ENCODE data around the gene TFB1M. TPM values are rescaled to one million over a fixed set of nuclear protein-coding genes. Genes with fewer than 3 reads are reported as not detected.
"Not testable (repeated sequence)": the region's sequence is repeated elsewhere in the genome, so short reads cannot be mapped to it uniquely, and the experiment has no call there.

Gene TFB1M
- total RNA-seq, 4 donors from 2014 or later: 6.7 to 20.3 (median 14.9) TPM

DNA sequence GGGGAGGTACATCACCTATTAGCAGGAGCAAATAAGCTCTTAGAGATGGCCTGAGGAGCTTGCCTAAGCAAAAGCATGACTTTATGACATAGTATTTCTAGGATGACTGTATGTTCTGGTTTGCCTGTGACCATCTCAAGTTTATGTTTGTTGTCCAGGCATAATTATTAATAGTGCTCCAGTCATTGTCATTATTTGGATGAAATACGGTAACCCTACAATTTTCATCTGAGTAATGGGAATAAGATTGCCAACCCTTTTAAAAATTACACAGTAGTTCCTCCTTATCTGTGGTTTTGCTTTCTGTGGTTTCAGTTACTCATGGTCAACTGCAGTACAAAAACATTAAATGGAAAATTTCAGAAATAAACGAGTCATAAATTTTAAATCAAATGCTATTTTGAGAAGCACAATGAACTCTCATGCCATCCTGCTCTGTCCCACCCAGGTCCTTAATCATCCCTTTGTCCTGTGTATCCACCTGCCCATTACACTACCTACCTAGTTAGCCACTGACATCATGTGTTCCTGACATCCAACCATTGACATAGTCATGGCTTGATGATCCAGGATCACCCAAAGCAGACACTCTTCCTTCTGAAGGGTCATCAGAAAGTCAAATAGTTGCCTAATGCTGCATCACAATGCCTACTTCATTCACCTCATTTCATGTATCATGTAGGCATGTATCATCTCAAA, 27.0 kb upstream of the TFB1M start:
- Histone ChIP-seq H3K4me3 (no peak overlapping the region), H3K4me1 (no peaks in the 10 kb centered on the region), H3K36me3 (no peaks in the 10 kb centered on the region), H3K27me3 (no peaks in the 10 kb centered on the region), H3K9me3 (peaks cover 4% of the 10 kb centered on the region), H3K27ac (no peak overlapping the region)
- DNase-seq (ENCODE audit: low spot score in 2 of 2): no peak
- TF ChIP-seq POLR2A (IDR thresholded peaks at IDR 0.05) (no peak), POLR2AphosphoS5 (IDR thresholded peaks at IDR 0.05) (no peak)
- TF ChIP-seq, protein P1, sequence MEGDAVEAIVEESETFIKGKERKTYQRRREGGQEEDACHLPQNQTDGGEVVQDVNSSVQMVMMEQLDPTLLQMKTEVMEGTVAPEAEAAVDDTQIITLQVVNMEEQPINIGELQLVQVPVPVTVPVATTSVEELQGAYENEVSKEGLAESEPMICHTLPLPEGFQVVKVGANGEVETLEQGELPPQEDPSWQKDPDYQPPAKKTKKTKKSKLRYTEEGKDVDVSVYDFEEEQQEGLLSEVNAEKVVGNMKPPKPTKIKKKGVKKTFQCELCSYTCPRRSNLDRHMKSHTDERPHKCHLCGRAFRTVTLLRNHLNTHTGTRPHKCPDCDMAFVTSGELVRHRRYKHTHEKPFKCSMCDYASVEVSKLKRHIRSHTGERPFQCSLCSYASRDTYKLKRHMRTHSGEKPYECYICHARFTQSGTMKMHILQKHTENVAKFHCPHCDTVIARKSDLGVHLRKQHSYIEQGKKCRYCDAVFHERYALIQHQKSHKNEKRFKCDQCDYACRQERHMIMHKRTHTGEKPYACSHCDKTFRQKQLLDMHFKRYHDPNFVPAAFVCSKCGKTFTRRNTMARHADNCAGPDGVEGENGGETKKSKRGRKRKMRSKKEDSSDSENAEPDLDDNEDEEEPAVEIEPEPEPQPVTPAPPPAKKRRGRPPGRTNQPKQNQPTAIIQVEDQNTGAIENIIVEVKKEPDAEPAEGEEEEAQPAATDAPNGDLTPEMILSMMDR (IDR thresholded peaks at IDR 0.05): no peak
- WGBS: 82% methylated on average over 2 of the region's 2 CpGs

- H3K27ac ChIP-seq: no peak overlapping the region
- H3K4me1 ChIP-seq: no peaks in the 10 kb centered on the region
- WGBS: 100% methylated on average over 1 of the region's 2 CpGs
- H3K27me3 ChIP-seq: no peaks in the 10 kb centered on the region
- TF ChIP-seq, protein P1 (IDR thresholded peaks at IDR 0.05): no peak
- TF ChIP-seq POLR2AphosphoS5 (IDR thresholded peaks at IDR 0.05): no peak
- no peak for TF ChIP-seq POLR2A (IDR thresholded peaks at IDR 0.05)
- no peak for TF ChIP-seq EP300 (IDR thresholded peaks at IDR 0.05)
- no peaks in the 10 kb centered on the region for H3K36me3 ChIP-seq
- no peak overlapping the region for H3K4me3 ChIP-seq
- no peak for DNase-seq (ENCODE audit: low spot score in 2 of 2)
- H3K9me3 ChIP-seq: peaks cover 4% of the 10 kb centered on the region
Observed at GRCh38 chr6:155340464-155341129, 26.3 kb upstream of the TFB1M start.

DNA sequence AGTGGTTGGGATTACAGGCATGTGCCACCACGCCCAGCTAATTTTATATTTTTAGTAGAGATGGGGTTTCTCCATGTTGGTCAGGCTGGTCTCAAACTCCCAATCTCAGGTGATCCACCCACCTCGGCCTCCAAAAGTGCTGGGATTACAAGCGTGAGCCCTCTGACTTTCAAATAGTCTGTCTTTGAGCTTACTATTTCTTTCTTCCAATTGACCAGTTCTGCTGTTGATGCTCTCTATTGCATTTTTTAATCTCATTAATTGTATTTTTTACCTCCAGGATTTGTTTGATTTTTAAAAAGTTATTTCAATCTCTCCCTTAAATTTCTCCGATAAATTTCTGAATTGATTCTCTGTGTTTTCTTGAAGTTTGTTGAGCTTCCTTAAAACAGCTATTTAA, 25.6 kb upstream of the TFB1M start:
- not testable (repeated sequence) for H3K4me1 ChIP-seq; H3K27ac ChIP-seq; H3K9me3 ChIP-seq; H3K36me3 ChIP-seq; DNase-seq (ENCODE audit: low spot score in 2 of 2); H3K27me3 ChIP-seq; H3K4me3 ChIP-seq
- WGBS: 65% methylated on average over 4 of the region's 4 CpGs

DNA sequence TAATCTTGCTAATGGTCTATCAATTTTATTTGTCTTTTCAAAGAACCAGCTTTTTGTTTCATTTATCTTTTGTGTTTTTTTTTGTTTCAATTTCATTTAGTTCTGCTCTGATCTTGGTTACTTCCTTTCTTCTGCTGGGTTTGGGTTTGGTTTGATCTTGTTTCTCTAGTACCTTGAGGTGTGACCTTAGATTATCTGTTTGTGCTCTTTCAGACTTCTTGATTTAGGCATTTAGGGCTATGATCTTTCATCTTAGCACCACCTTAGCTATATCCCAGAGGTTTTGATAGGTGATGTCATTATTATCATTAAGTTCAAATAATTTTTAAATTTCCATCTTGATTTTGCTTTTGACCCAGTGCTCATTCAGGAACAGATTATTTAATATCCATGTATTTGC, 24.0 kb upstream of the TFB1M start:
- not testable (repeated sequence) for H3K27me3 ChIP-seq; H3K36me3 ChIP-seq; H3K4me1 ChIP-seq; H3K27ac ChIP-seq; H3K9me3 ChIP-seq; H3K4me3 ChIP-seq; DNase-seq (ENCODE audit: low spot score in 2 of 2)

GRCh38 chr6:155335265-155335664, 21.0 kb upstream of the TFB1M start:
- Histone ChIP-seq H3K4me3 (no peak overlapping the region), H3K27me3 (no peaks in the 10 kb centered on the region), H3K9me3 (peaks cover 4% of the 10 kb centered on the region), H3K36me3 (no peaks in the 10 kb centered on the region), H3K27ac (no peak overlapping the region), H3K4me1 (no peaks in the 10 kb centered on the region)
- no peak for DNase-seq (ENCODE audit: low spot score in 2 of 2)
- TF ChIP-seq EP300 (IDR thresholded peaks at IDR 0.05): no peak
- TF ChIP-seq POLR2A (IDR thresholded peaks at IDR 0.05): no peak
- TF ChIP-seq POLR2AphosphoS5 (IDR thresholded peaks at IDR 0.05): no peak
- TF ChIP-seq, protein P1 (IDR thresholded peaks at IDR 0.05): no peak
- WGBS: 96% methylated on average over 1 of the region's 1 CpG

DNA sequence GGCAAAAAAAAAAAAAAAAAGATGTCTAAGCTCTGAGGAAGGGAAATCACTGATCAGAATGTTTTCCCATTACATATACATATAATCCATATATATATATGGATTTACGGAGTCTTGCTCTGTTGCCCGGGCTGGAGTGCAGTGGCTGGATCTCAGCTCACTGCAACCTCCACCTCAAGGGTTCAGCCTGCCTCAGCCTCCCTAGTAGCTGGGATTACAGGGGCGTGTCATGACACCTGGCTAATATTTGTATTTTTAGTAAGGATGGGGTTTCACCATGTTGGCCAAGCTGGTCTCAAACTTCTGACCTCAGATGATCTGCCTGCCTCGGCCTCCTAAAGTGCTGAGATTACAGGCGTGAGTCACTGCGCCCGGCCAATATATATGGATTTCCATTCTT, 19.8 kb upstream of the TFB1M start:
- WGBS: 95% methylated on average over 7 of the region's 7 CpGs
- not testable (repeated sequence) for H3K27ac ChIP-seq; H3K27me3 ChIP-seq; H3K4me1 ChIP-seq; DNase-seq (ENCODE audit: low spot score in 2 of 2); H3K36me3 ChIP-seq; H3K9me3 ChIP-seq; H3K4me3 ChIP-seq

DNA sequence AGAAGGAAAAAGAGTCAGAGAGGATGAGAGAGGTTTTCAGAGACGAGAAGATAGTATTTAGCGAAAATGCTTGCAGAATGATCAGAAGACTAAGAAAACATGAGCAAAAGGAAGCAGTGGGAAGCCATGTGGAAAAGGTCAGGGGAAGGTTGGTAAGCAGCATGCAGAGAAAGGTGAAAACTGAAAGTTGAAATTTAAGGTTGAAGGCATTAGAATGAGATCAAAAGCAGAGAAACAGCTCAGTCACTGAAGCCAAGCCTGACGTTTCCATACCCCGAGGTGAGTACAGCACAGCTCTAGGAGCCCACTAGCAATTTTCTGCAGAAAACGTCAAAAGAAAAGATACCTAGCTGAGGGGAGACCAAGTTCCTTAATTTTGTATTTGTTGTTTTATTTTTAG, 19.1 kb upstream of the TFB1M start:
- WGBS: 67% methylated on average over 5 of the region's 5 CpGs
- no peaks in the 10 kb centered on the region for H3K9me3 ChIP-seq
- no peaks in the 10 kb centered on the region for H3K36me3 ChIP-seq
- no peak for TF ChIP-seq EP300 (IDR thresholded peaks at IDR 0.05)
- TF ChIP-seq, protein P1 (IDR thresholded peaks at IDR 0.05): no peak
- TF ChIP-seq POLR2AphosphoS5 (IDR thresholded peaks at IDR 0.05): no peak
- TF ChIP-seq POLR2A (IDR thresholded peaks at IDR 0.05): no peak
- no peaks in the 10 kb centered on the region for H3K4me1 ChIP-seq
- no peak overlapping the region for H3K27ac ChIP-seq
- DNase-seq (ENCODE audit: low spot score in 2 of 2): no peak
- H3K27me3 ChIP-seq: no peaks in the 10 kb centered on the region
- no peak overlapping the region for H3K4me3 ChIP-seq

Data from suprapubic skin (tissue), 4 donors.